Trophoblast cell (in vitro differentiated cells and primary cell): Measurements from ENCODE around the gene ADK.

ENCODE experiments used
- DNase-seq, 2 donors: peaks; one replicate each; pipeline ENCODE4 v3.0.0-alpha.2; 2016
- H2AFZ ChIP-seq: 2 replicates; pipeline ENCODE4 v1.6.1; 2013; ENCODE audit warnings: low read length, moderate library complexity, mild to moderate bottlenecking; ENCODE audit not compliant: insufficient read depth, poor library complexity
- H2AK5ac ChIP-seq: 2 replicates; pipeline ENCODE4 v1.6.1; 2013; ENCODE audit warnings: mild to moderate bottlenecking, low read length
- H2BK120ac ChIP-seq: 2 replicates; pipeline ENCODE4 v1.6.1; 2013; ENCODE audit warnings: low read length, mild to moderate bottlenecking, moderate library complexity; ENCODE audit not compliant: insufficient read depth, poor library complexity
- H2BK12ac ChIP-seq: 2 replicates; pipeline ENCODE4 v1.6.1; 2013; ENCODE audit warnings: mild to moderate bottlenecking, low read length, moderate library complexity
- H2BK5ac ChIP-seq: 2 replicates; pipeline ENCODE4 v1.6.1; 2013; ENCODE audit warnings: low read length, low read depth, moderate library complexity, mild to moderate bottlenecking; ENCODE audit not compliant: poor library complexity
- H3K14ac ChIP-seq: 2 replicates; pipeline ENCODE4 v1.6.1; 2013; ENCODE audit warnings: mild to moderate bottlenecking, low read length
- H3K18ac ChIP-seq: 2 replicates; pipeline ENCODE4 v1.6.1; 2013; ENCODE audit warnings: mild to moderate bottlenecking, low read length
- H3K23ac ChIP-seq: 2 replicates; pipeline ENCODE4 v1.6.1; 2013; ENCODE audit warnings: low read length
- H3K27ac ChIP-seq: 2 replicates; pipeline ENCODE4 v1.5.1; 2013; ENCODE audit warnings: low read depth, mild to moderate bottlenecking, inconsistent platforms, low read length, moderate library complexity
- H3K27me3 ChIP-seq: 2 replicates; pipeline ENCODE4 v1.6.1; 2013; ENCODE audit warnings: inconsistent platforms, mild to moderate bottlenecking, low read length, moderate library complexity; ENCODE audit not compliant: insufficient read depth
- H3K36me3 ChIP-seq, 2 experiments: 1 replicate in 1 of 2; 2 replicates in 1 of 2; pipeline ENCODE4 v1.6.1; 2013; ENCODE audit warnings: low read length in 2 of 2, mild to moderate bottlenecking in 2 of 2, moderate library complexity in 1 of 2; ENCODE audit not compliant: insufficient read depth in 2 of 2, control insufficient read depth in 1 of 2
- H3K4ac ChIP-seq: 2 replicates; pipeline ENCODE4 v1.6.1; 2013; ENCODE audit warnings: low read depth, mild to moderate bottlenecking, low read length, moderate library complexity
- H3K4me1 ChIP-seq, 2 experiments: 1 replicate in 1 of 2; 2 replicates in 1 of 2; pipeline ENCODE4 v1.6.1; 2013; ENCODE audit warnings: low read length in 2 of 2, mild to moderate bottlenecking in 2 of 2, moderate library complexity in 1 of 2; ENCODE audit not compliant: insufficient read depth in 2 of 2, control insufficient read depth in 1 of 2
- H3K4me2 ChIP-seq: 2 replicates; pipeline ENCODE4 v1.6.1; 2013; ENCODE audit warnings: inconsistent platforms, mild to moderate bottlenecking, low read length, moderate library complexity
- H3K4me3 ChIP-seq: 2 replicates; pipeline ENCODE4 v1.5.1; 2013; ENCODE audit warnings: mild to moderate bottlenecking, low read depth, low read length, inconsistent platforms
- H3K79me1 ChIP-seq: one replicate; pipeline ENCODE4 v1.6.1; 2013; ENCODE audit warnings: low read length
- H3K79me2 ChIP-seq: 2 replicates; pipeline ENCODE4 v1.6.1; 2013; ENCODE audit warnings: low read length, mild to moderate bottlenecking; ENCODE audit not compliant: control insufficient read depth, insufficient read depth, poor library complexity
- H3K9ac ChIP-seq: 2 replicates; pipeline ENCODE4 v1.6.1; 2013; ENCODE audit warnings: mild to moderate bottlenecking, low read length
- H3K9me3 ChIP-seq: 2 replicates; pipeline ENCODE4 v1.6.1; 2013; ENCODE audit warnings: low read depth, mild to moderate bottlenecking, control low read depth, inconsistent platforms, low read length; ENCODE audit not compliant: insufficient read depth
- H4K12ac ChIP-seq: 2 replicates; pipeline ENCODE4 v1.6.1; 2013; ENCODE audit warnings: low read depth, mild to moderate bottlenecking, low read length, moderate library complexity
- H4K8ac ChIP-seq: 2 replicates; pipeline ENCODE4 v1.6.1; 2013; ENCODE audit warnings: low read depth, mild to moderate bottlenecking, low read length, moderate library complexity
- H4K91ac ChIP-seq: one replicate; pipeline ENCODE4 v1.6.1; 2013; ENCODE audit warnings: low read depth, mild to moderate bottlenecking, low read length, moderate library complexity
- WGBS: extraction: QIAGEN DNeasy Blood & Tissue Kit; methylation state at CpG from one replicate; pipeline ENCODE4 v1.1.7; 2013; ENCODE audit warnings: missing lambda C conversion rate; ENCODE audit not compliant: insufficient read length, insufficient coverage; ENCODE audit errors: extremely low coverage; 5-methylcytosine and 5-hydroxymethylcytosine counted together

Gene ADK

DNA sequence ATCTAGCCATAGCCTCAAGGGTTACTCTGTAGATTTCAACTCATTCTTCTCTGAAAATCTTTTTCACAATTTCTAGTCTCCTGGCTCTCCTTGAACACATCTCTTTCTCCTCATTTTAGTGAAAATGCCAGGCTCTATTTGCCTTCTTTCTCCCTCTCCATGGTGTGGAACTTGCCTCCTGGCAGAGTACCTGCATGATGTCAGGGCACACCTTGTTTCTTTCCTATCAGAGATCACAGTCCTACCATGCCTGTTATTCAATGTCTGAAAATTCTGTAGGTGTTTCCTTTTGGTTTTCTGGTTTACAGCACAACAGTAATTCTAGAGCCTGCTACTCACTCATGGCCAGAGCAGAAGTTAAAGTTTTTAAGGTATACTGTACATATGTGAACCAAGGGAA lies 237.8 kb downstream of the ADK start:
- no peak overlapping the region for H3K18ac ChIP-seq
- no peak overlapping the region for H2BK120ac ChIP-seq
- no peak overlapping the region for H3K23ac ChIP-seq
- no peaks in the 10 kb centered on the region for H3K4me1 ChIP-seq
- H2BK12ac ChIP-seq, result no peak overlapping the region
- no peaks in the 10 kb centered on the region for H3K79me1 ChIP-seq
- H3K36me3 ChIP-seq, result no peaks in the 10 kb centered on the region
- no peaks in the 10 kb centered on the region for H3K27me3 ChIP-seq
- H2BK5ac ChIP-seq, result no peak overlapping the region
- no peak overlapping the region for H3K9ac ChIP-seq
- H3K27ac ChIP-seq, result no peak overlapping the region
- no peak overlapping the region for H3K14ac ChIP-seq
- DNase-seq, result no peak
- no peak overlapping the region for H4K12ac ChIP-seq
- no peak overlapping the region for H3K4me2 ChIP-seq
- no peaks in the 10 kb centered on the region for H3K79me2 ChIP-seq
- H4K8ac ChIP-seq, result no peak overlapping the region
- H2AFZ ChIP-seq, result no peak overlapping the region
- H4K91ac ChIP-seq, result no peak overlapping the region
- H2AK5ac ChIP-seq, result no peak overlapping the region
- no peak overlapping the region for H3K4me3 ChIP-seq
- H3K4ac ChIP-seq, result no peak overlapping the region
- no peaks in the 10 kb centered on the region for H3K9me3 ChIP-seq

DNA sequence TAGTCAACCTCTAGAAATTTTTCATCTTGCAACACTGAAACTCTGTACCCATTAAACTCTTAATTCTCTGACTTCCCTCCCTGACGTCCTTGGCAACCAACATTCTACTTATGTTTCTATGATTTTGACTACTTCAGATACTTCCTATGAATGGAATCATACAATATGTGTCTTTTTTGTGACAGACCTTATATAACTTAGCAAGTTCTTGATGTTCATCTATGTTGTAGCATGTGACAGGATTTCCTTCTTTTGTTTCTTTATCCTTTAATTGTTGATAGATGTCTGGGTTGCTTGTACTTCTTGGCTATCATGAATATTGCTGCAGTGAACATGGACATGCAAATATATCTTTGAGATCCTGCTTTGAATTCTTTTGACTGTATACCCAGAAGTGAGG lies 240.8 kb downstream of the ADK start:
- Histone ChIP-seq H3K36me3 (peaks cover 2 to 4% of the 10 kb centered on the region in 2 experiments), H2BK120ac (no peak overlapping the region), H4K91ac (no peak overlapping the region), H2BK12ac (no peak overlapping the region), H3K23ac (no peak overlapping the region), H2AFZ (no peak overlapping the region), H2AK5ac (no peak overlapping the region), H4K12ac (no peak overlapping the region), H3K9ac (no peak overlapping the region), H3K79me2 (no peaks in the 10 kb centered on the region), H3K4me2 (no peak overlapping the region), H3K9me3 (no peaks in the 10 kb centered on the region), H3K18ac (no peak overlapping the region), H3K14ac (no peak overlapping the region), H3K4ac (no peak overlapping the region), H3K27me3 (no peaks in the 10 kb centered on the region), H3K79me1 (no peaks in the 10 kb centered on the region), H3K4me1 (no peaks in the 10 kb centered on the region), H2BK5ac (no peak overlapping the region), H3K27ac (no peak overlapping the region), H3K4me3 (no peak overlapping the region), H4K8ac (no peak overlapping the region)
- no CpG with 5 or more reads among the region's 1 CpG for WGBS
- DNase-seq, result no peak

GRCh38 chr10:74394416-74394969 lies 243.5 kb downstream of the ADK start:
- Histone ChIP-seq H3K9me3 (no peaks in the 10 kb centered on the region), H3K9ac (no peak overlapping the region), H3K4ac (no peak overlapping the region), H4K91ac (no peak overlapping the region), H3K27me3 (no peaks in the 10 kb centered on the region), H2BK120ac (no peak overlapping the region), H2BK5ac (no peak overlapping the region), H3K27ac (no peak overlapping the region), H3K18ac (no peak overlapping the region), H3K14ac (no peak overlapping the region), H2BK12ac (no peak overlapping the region), H4K8ac (no peak overlapping the region), H3K4me1 (no peaks in the 10 kb centered on the region), H3K79me1 (no peaks in the 10 kb centered on the region), H3K4me3 (no peak overlapping the region), H2AK5ac (no peak overlapping the region), H3K4me2 (no peak overlapping the region), H3K36me3 (peaks cover 2 to 4% of the 10 kb centered on the region in 2 experiments), H3K23ac (no peak overlapping the region), H4K12ac (no peak overlapping the region), H2AFZ (no peak overlapping the region), H3K79me2 (no peaks in the 10 kb centered on the region)
- no CpG with 5 or more reads among the region's 3 CpGs for WGBS
- no peak for DNase-seq

DNA sequence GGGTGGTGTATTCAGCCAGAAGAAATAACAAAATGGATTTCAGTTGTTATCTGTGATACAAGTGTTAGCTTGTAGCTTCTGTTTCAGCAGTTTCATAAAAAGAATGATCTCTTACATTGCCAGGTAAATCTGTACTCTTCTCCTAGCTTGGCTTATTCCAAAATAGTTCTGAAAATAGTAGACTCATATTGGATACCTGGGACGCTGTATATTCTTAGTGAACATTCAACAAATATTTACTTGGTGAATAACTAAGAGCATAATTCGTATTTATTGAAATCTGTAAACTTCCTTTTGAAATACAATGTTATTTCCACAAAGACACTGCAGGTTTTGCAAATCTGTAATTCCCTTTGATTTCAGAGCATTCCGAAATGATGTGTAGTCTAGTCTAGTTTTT lies 249.2 kb downstream of the ADK start:
- H2BK5ac ChIP-seq, result no peak overlapping the region
- no peak for DNase-seq
- no peak overlapping the region for H4K8ac ChIP-seq
- H3K4ac ChIP-seq, result no peak overlapping the region
- no peak overlapping the region for H3K27ac ChIP-seq
- no peak overlapping the region for H2AFZ ChIP-seq
- no peaks in the 10 kb centered on the region for H3K4me1 ChIP-seq
- H3K4me3 ChIP-seq, result no peak overlapping the region
- no peak overlapping the region for H3K4me2 ChIP-seq
- no peak overlapping the region for H3K18ac ChIP-seq
- H3K79me1 ChIP-seq, result no peaks in the 10 kb centered on the region
- H3K9ac ChIP-seq, result no peak overlapping the region
- no peaks in the 10 kb centered on the region for H3K79me2 ChIP-seq
- H2BK120ac ChIP-seq, result no peak overlapping the region
- no peak overlapping the region for H4K91ac ChIP-seq
- WGBS, result no CpG with 5 or more reads among the region's 3 CpGs
- H3K14ac ChIP-seq, result no peak overlapping the region
- peaks cover 3% of the 10 kb centered on the region for H3K9me3 ChIP-seq
- peaks cover 0 to 11% of the 10 kb centered on the region in 2 experiments for H3K36me3 ChIP-seq
- H3K23ac ChIP-seq, result no peak overlapping the region
- H3K27me3 ChIP-seq, result no peaks in the 10 kb centered on the region
- no peak overlapping the region for H4K12ac ChIP-seq
- H2BK12ac ChIP-seq, result no peak overlapping the region
- no peak overlapping the region for H2AK5ac ChIP-seq
